ENCODE data around the gene UQCRHL.
"Not testable (repeated sequence)": the region's sequence is repeated elsewhere in the genome, so short reads cannot be mapped to it uniquely, and the experiment has no call there.

UQCRHL gene

DNA sequence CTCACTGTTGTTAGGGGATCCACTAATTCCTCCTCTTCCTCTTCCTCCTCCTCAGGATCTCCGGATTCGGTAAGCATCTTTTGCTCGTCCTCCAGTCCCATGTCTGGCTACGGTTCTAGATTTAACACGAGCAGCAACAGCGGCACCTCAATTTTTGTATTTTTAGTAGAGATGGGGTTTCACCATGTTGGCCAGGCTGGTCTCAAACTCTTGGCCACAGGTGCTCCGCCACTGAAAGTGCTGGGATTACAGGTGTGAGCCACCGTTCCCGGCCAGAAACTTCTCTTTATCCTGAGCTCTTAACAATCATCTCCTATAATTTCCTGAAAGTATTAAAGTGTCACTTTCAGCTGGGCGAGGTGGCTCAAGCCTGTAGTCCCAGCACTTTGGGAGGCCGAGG lies at the start of gene UQCRHL:
TSS of gene UQCRHL (minus strand) at position 101 of the 400 bp plus-strand sequence. CDS start at position 101, 0 bp downstream.
- not testable (repeated sequence) for DNase-seq

DNA sequence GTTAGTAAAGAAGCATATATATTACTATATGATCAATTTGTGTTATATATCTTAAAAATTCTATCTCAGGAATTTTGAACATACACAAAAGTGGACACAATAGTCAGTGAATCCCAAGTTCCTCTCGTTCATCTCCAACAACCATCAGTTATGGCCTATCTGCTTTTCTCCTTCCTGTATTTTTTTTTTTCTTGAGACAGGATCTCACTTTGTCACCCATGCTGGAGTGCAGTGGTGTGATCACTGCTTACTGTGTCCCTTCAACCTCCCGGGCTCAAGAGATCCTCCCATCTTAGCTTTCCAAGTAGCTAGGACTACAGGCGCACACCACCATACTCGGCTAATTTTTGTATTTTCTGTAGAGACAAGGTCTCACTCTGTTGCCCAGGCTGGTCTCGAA lies 49.4 kb upstream of the UQCRHL start:
- DNase-seq: no peak

DNA sequence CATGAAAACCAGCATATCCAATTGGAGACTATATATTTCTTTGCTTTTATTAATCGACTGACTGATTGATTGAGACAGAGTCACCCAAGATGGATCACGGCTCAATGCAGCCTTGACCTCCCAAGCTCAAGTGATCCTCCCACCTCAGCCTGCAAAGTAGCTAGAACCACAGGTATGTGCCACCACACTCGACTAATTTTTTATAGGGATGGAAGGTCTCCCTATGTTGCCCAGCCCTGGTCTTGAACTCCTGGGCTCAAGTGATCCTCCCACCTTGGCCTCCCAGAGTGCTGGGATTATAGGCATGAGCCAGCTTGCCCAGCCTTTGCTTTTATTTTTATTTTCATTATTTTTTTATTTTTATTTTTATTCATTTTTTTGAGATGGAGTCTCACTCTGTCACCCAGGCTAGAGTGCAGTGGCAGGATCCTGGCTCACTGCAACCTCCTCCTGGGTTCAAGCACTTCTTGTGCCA lies 45.4 kb upstream of the UQCRHL start:
- no peak for DNase-seq

DNA sequence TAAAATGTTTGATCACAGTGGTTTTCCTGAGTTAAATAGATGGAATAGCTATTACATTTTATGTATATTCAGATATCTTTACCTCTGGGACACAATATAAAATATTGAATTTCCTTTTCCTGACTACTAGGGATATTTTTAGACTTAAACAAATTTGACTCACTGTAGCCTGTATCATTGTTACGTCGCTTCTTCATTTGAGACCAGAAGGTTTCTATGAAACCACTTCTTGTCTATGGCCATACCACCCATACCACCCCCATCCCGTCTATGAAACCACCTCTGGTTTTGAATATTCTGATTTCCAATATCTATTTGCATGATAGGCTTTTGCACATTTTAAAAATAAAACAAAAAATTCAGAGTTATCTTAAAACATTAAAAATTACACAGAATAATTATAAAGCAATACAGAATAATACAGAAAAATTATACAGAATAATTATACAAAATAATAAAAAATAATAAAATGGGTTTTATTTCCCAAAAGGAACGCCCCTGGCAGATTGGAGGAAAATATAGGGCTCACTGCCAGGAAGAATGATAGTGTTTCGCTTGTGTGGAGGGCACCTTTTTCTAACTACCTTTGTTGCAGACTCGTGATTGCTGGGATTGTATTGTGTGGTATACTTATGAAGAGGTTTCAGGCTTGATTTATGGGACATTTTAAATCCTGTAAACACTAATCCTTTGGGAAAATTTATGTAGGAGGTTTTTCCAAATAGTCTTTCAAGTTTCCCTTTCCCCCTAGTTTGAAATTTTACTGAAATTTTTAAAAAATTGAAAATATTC lies 44.8 kb upstream of the UQCRHL start:
- DNase-seq: no peak

DNA sequence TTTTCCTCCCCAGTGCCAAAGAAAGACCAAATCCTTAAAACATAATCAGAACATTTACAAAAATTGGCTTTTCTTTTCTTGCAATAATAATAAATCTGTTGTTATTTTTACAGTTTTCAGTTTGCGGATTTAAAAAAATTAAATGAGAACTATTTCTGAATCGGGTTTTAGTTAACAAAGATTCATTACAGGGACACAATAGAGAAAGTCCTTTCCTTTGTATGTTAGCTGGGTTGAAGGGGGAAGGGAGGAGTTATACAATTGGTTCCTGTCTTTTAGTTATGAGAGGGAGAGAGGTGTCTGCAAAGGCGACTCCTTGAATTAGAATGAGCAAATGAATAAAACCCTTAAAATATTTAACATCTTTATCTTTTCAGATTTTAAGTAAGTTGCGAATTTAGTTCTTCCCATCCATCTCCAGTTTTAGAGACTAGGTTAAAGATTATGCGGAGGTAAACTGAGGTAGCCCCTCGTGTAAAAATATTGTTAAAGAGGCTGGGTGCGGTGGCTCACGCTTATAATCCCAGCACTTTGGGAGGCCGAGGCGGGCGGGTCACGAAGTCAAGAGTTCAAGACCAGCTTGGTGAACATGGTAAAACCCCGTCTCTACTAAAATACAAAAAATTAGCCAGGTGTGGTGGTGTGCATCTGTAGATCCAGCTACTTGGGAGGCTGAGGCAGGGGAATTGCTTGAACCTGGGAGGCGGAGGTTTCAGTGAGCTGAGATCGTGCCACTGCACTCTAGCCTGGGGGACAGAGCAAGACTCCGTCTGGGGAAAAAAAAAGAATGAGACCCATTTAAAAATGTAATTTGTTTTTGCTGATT lies 44.0 kb upstream of the UQCRHL start:
- DNase-seq: no peak

DNA sequence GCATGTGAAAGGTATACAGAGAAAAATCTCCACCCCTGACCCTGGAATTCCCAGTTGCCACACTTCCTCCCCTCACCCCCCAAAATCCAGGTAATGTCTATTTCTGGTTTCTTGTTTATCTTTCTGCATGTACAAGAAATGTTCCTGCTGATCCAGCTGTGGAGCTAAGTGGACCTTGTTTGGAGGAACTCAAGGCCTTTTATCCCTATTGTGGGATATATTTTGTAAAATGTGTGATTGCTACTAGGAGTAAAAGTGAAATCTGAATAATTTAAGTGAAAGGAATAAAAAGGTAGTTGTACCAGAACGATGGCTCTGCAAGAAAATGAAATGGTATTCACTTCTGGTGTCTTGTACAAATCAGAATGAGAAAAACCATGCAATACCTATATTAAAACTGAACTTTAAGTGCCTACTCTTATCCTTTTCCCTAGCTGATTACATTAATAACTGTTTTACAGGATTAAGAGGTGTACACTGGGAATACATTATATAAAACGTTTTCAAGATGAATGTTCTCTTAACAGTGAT lies 43.1 kb upstream of the UQCRHL start:
- no peak for DNase-seq

DNA sequence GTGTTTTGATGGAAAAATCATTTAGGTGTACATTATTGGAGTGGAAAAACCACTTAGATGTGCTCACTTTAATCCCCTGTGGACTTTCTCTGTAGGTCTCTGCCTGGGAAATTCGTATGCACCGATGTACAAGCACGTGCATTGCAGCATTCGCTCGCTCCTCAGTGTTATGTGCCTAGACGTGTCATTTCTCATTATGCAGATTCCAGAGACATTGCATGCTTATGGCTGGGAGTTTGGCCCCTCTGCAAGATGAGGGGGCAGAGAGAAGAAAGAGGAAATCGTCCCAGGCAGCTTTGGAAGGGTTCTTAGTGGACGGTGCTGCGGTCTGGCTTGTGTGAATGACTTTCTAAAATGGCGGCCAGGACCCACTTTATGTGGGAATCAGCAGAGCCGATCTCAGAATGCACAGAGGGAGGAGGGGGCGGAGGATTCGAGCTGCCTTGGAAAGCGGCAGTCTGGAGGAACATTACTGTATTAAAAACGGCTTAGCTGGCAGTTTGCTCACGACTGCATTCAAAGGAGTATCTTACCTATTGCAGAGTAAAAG lies 42.4 kb upstream of the UQCRHL start:
- DNase-seq: peak; percentile 72

DNA sequence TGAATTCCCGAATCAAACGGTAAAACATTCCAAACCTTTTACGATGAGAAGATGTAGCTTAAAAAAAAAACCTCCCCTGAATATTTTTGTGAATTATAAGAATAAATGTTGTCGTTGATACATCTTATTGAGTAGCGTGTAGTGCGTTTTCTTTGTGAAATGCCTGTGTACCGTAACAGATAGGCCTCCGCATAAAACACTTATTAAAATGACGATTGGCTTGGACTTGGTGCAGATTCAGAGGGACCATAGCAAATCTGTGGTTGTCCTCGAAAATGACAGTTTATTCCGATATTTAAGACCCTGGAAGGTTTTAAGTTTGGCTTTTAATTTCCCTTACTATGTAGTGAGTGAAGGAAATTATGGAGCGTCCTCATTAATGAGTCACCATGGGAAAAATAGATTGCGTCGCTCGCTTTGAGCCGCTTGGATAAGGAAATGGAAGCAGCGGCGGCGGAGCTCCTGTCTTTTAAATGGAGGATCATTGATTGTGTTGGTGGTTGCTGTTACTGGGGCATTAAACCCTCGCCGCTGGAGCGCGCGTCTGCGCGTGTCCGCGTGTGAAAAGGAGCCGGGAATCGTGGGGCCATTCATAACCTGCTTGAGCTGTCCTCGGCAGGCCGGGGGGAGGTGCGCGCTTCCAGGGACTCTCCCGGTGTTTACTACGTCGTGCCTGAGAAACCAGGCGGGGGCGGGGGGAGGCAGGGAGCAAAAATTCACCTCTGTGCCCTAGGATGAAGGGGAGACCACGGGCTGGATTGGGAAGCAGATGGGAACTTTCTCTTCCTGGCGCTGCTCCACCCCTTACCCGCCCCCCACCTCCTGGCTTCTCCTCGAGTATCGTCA lies 41.7 kb upstream of the UQCRHL start:
- peak; percentile 25 for DNase-seq

DNA sequence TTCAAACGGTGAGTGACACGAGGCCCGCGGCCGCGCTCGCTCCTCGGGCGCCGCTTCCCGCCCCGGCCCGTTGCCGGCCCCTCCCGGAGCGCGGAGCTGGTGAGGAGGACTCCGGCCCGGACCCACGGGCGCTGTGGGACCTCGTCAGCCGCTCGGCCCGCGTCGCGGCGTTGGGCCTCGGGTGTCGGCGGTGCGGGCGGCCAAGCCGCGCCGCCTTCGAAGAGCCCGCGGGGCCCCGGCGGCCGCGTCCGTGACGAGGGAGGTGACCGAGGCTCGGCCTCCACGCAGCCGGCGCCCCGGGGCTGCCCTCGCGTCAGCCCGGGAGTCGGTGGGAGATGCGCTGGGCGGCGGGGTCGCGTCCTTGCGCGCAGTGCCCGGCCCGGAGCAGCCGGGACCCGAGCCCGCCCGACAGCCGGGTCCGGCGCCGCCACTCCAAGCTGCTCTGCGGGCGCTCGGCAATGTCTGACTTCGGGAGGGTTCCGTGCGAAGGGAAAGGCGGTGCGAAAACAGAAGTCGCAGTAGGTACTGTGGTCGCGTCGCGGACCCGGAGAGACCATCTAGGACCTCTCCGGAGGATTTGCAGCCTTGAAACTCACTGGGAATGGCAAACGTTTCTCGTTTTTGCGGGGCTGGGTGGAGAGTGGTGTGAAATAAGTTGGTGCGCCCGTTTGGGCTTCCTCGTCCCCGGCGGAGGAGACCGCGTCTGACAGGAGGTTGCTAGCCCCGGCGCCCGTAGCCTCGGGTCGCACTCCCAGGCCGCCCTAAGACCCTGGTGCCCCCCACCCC lies 40.9 kb upstream of the UQCRHL start:
- DNase-seq: no peak

DNA sequence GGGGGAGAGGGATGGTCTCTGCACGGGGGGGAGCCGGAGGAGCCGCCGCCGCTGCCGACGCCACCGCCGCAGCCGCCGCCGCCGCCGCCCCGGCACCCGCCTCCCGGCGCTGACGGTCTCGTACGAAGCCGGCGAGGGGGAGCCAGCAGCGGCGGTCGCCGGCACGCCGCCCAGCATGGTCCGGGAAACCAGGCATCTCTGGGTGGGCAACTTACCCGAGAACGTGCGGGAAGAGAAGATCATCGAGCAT lies 40.4 kb upstream of the UQCRHL start:
- no peak for DNase-seq

DNA sequence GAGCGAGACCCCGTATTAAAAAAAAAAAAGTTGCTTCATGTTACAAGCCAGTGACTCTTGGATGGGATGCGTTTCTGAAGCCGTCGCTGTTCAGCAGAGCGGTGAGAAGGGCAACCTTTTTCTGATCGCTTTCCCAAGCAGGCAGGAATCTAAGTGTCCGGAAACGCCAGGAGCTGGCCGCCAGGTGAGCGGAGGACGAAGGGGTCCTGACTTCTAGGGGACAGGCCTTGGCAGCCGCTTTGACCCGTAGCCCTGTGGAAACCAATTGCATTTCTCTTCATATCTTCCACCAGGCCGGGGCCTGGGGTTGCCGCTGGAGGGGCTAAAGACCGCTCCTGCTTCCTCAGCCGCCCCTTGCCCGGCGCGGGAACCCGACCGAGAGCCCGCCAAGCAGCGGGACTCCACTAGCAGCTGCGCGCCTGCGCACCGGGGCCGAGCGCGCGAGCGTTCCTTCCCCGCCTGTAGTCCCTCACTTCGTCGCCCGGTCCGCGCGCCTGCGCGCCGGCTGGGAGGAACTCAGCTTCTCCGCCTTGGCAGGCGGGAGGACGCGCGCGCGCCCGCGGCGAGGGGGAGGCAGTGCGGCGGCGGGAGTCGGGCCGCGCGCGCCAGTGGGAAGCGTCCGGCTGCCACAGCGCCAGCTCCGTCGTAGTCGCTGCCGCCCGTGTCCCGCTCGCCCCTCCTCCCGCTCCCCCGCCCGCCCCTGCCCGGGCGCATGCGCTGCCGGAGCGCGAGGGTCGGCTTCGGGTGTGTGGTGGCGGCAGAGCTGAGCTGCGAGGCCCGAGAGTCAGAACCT lies 39.8 kb upstream of the UQCRHL start, which contains the start of gene SPEN:
TSS of gene SPEN (plus strand) at position 608 of the 793 bp plus-strand sequence. CDS start 361 bp downstream, outside the sequence.
- DNase-seq: peak; percentile 96

DNA sequence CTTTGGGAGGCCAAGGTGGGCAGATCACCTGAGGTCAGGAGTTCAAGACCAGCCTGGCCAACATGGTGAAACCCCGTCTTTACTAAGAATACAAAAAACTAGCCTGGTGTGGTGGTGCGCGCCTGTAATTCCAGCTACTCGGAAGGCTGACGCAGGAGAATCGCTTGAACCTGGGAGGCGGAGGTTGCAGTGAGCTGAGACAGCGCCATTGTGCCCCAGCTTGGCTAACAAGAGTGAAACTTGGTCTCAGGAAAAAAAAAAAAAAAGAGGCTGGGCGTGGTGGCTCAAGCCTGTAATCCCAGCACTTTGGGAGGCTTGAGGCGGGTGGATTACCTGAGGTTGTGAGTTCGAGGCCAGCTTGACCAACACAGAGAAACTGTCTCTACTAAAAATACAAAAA lies 38.6 kb upstream of the UQCRHL start:
- not testable (repeated sequence) for DNase-seq

DNA sequence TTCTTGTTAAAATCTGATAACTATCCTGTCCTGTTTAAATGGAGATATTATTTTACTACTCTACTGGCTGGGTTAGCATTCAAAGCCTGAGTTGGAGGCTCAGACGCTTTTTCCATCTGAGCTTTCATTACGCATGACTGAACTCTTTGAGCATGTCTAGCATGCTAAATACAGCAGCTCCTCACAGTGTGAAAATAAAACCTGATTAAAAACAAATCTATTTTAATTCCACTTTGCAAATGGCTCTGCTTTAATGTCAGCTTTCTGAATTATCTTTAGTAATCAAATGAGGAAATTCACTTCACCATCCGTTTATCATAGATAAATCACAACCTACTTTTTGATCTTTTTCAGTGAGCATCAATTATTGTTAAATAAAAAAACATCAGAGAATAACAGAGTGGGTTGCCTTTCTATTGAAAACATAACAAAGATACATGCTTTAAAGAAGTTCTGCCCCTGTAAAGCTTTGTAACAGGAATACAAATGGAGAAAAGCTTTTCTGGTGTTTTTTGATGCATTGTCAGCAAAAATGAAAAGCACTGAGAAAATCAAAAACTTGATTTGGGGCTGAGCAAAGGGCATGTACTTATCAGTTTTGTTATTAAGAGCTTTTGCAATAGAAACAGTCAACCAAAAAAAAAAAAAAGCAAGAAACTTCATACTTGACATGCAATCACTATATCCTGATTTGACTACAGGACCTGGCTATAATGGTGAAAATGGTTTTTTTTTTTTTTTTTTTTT lies 36.5 kb upstream of the UQCRHL start:
- no peak for DNase-seq

DNA sequence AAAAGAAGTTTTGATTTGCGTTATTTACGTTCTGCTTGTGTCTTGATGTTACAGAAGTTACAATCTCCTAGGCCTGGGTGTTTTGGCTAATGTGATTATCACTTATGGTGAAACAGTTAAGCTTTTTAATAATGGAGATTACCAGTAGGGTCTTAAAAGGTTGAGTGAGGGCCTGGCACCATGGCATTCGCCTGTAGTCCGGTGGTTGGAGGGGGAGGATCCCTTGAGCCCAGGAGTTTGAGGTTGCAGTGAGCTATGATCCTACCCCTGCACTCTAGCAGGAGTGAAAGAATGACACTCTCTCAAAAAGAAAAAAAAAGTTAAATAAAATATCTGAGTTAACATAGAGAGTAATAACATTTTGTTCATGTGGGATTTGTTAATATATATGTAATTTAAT lies 31.3 kb upstream of the UQCRHL start:
- no peak for DNase-seq

DNA sequence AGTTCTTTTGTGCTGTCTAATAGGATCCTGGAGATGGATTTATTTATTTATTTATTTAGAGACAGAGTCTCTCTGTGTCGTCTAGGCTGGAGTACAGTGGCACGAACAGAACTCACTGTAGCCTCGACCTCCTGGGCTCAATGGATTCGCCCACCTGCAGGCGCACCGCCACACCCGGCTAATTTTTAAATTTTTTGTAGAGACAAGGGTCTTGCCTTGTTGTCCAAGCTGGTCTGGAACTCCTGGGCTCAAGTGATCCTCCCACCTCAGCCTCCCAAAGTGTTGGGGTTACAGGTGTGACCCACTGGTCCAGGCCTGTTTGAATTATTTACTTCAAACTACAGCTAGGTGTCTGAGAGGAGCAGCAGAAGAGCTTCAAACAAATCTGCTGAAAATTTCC lies 30.5 kb upstream of the UQCRHL start:
- no peak for DNase-seq

DNA sequence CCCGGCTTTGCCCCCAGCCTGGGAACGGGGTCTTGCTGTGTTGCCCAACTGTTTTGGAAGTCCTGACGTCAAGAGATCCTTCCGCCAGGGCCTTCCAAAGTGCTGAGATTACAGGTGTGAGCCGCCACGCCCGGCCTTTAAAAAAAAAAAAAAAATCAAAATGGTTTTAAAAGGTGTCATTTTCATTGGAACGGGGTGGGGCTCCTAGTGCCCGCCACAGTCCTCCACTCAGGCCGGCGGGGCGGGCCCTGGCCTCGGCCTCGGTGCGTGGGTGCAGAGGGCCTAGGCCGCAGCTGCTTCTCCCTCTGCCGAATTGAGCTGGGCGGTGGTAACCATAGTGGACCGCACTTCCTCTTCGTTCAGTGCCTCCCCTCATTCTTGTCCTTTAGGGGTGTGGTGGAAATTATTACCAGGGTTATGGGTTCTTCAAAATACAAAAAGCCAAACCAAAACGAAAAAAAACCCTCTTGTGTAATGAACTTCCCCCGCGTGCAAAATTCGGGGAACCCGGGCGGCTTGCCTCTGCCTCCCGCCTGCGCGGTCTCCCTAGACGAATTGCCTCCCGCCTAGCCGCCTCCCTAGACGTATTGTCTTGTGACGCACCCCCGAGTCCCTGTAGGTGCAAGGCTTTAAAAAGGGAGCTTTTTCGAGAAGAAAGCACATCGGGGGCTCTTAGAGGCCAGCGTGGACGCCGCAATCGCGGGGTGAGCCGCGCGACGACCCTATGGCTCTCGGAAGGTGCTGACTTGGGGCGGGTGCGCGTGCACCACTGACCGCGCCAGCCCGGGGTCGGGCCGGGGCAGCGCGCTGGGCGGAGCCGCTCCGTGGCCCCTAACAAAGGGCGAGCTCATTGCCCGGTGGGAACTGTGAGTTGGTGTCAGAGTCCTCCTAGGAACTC lies 29.6 kb upstream of the UQCRHL start:
- no peak for DNase-seq

DNA sequence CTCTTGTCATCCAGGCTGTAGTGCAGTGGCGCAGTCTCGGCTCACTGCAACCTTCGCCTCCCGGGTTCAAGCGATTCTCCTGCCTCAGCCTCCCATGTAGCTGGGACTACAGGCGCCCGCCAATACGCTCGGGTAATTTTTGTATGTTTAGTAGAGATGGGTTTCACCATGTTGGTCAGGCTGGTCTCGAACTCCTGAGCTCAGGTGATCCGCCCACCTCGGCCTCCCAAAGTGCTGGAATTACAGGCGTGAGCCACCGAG lies 29.0 kb upstream of the UQCRHL start:
- DNase-seq: not testable (repeated sequence)

DNA sequence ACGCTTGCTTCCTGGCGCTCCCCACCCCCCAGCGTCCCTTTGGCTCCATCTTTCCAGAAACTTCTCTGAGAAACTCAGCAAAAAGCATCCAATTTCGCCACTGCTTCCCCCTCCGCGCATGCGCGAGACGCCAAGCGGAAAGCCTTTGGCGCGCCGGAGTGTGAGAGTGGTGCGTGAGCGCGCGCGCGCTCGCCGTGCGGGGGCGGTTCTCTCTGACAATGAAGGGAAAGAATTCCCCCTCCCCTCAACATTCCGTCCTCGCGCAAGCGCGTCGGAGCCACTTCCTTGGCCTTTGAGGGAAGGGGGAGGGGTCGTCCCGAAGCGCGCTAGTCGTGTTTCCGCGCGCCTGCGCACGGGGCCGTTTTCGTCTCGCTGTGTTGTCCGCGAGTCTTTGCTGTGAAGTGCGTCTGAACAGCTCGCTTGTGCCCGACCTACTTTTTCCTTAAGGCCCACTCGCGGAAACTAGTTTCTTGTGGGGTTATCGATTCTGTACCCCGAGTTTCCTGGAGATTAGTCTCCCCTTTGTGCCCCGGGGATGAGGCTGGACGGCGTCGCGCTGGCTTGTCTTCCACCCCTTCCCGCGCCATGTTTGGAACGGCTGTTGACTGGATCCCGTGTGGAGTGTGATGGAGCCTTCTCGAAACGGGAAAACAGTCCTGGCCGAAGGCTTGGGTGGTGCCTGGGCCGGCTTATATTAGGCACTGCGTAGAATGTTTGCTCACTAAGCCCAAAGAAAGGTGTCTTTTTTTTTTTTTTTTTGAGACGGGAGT lies 28.5 kb upstream of the UQCRHL start:
- DNase-seq: peak; percentile 98
